GM23338 (cell line): ENCODE measurements around the gene WDHD1. TPM values are rescaled to one million over a fixed set of nuclear protein-coding genes. Genes with fewer than 3 reads are reported as not detected.

ENCODE experiments used
- ATAC-seq: fragments of 200-7000 bp; cut with Tn5 transposase; 3 replicates; pipeline ENCODE4 v1.9.1; 2020
- DNase-seq: peaks from one replicate; pipeline ENCODE4 v3.0.0-alpha.2; 2015; ENCODE audit warnings: low spot score
- H2AFZ ChIP-seq: fragments of 200-600 bp; sonication (generic); 2 replicates; pipeline ENCODE4 v1.8.0; 2016; ENCODE audit warnings: antibody characterized with exemption, mild to moderate bottlenecking, moderate library complexity
- H3F3A ChIP-seq: fragments of 200-600 bp; sonication (generic); replicated peaks from 2 replicates; pipeline ENCODE4 v1.8.0; 2017; ENCODE audit warnings: antibody characterized with exemption, mixed run types, low read depth
- H3K27ac ChIP-seq: fragments of 200-600 bp; sonication (generic); 2 replicates; pipeline ENCODE4 v1.6.1; 2016; ENCODE audit warnings: low read depth
- H3K27me3 ChIP-seq: fragments of 200-600 bp; sonication (generic); 2 replicates; pipeline ENCODE4 v1.8.0; 2016; ENCODE audit warnings: mild to moderate bottlenecking, mixed run types, moderate library complexity; ENCODE audit not compliant: insufficient read depth
- H3K36me3 ChIP-seq: fragments of 200-600 bp; sonication (generic); 2 replicates; pipeline ENCODE4 v1.8.0; 2016; ENCODE audit warnings: mild to moderate bottlenecking; ENCODE audit not compliant: insufficient read depth
- H3K4me1 ChIP-seq: fragments of 200-600 bp; sonication (generic); 2 replicates; pipeline ENCODE4 v1.8.0; 2016; ENCODE audit warnings: mild to moderate bottlenecking, moderate library complexity; ENCODE audit not compliant: insufficient read depth
- H3K4me2 ChIP-seq: fragments of 200-600 bp; sonication (generic); 2 replicates; pipeline ENCODE4 v1.7.1; 2017; ENCODE audit warnings: mixed run types
- H3K4me3 ChIP-seq: fragments of 200-600 bp; sonication (generic); 2 replicates; pipeline ENCODE4 v1.6.1; 2016; ENCODE audit warnings: mixed run types
- H3K79me2 ChIP-seq: fragments of 200-600 bp; sonication (generic); replicated peaks from 2 replicates; pipeline ENCODE4 v1.8.0; 2017; ENCODE audit warnings: mild to moderate bottlenecking; ENCODE audit not compliant: insufficient read depth
- H3K9me2 ChIP-seq: fragments of 200-600 bp; sonication (generic); 2 replicates; pipeline ENCODE4 v1.8.0; 2017; ENCODE audit not compliant: insufficient read depth
- H4K20me1 ChIP-seq: fragments of 200-600 bp; sonication (generic); replicated peaks from 2 replicates; pipeline ENCODE4 v1.8.0; 2017; ENCODE audit warnings: mild to moderate bottlenecking; ENCODE audit not compliant: insufficient read depth
- H3K27ac Mint-ChIP-seq: 2 replicates; pipeline ENCODE4 v1.8.0; 2020; ENCODE audit warnings: inconsistent platforms, mild to moderate bottlenecking, moderate library complexity, mixed read lengths
- H3K27me3 Mint-ChIP-seq: 3 replicates; pipeline ENCODE4 v1.8.0; 2022; ENCODE audit warnings: low read depth, mild to moderate bottlenecking, moderate library complexity, mixed read lengths, inconsistent platforms; ENCODE audit not compliant: insufficient read depth, poor library complexity
- H3K36me3 Mint-ChIP-seq: 3 replicates; pipeline ENCODE4 v1.8.0; 2021; ENCODE audit warnings: low read depth, mild to moderate bottlenecking, inconsistent platforms, moderate library complexity, mixed read lengths
- H3K4me1 Mint-ChIP-seq: 3 replicates; pipeline ENCODE4 v1.8.0; 2020; ENCODE audit warnings: mild to moderate bottlenecking, inconsistent platforms, mixed read lengths
- H3K4me3 Mint-ChIP-seq: 3 replicates; pipeline ENCODE4 v1.8.0; 2021; ENCODE audit warnings: moderate library complexity, mild to moderate bottlenecking, inconsistent platforms, mixed read lengths
- H3K9me3 Mint-ChIP-seq: 3 replicates; pipeline ENCODE4 v1.8.0; 2020; ENCODE audit warnings: moderate library complexity, mild to moderate bottlenecking, inconsistent platforms, mixed read lengths
- CREB1 ChIP-seq: fragments of 250-450 bp; sonication (Bioruptor Pico); IDR thresholded peaks from 2 replicates; pipeline ENCODE4 v1.5.0; 2020; ENCODE audit warnings: low read depth, mild to moderate bottlenecking, moderate library complexity
- CTCF ChIP-seq, 2 experiments: fragments of 200-600 bp in 1 of 2; sonication (generic) in 1 of 2; conservative IDR thresholded peaks; 2 replicates each; pipeline versions ENCODE4 v1.5.1 to v1.6.1; 2016 to 2017; ENCODE audit warnings: antibody characterized with exemption in 2 of 2, low read depth in 2 of 2, mild to moderate bottlenecking in 2 of 2, moderate library complexity in 1 of 2
- EZH2 ChIP-seq: fragments of 200-600 bp; sonication (generic); IDR thresholded peaks from one replicate; pipeline ENCODE4 v1.8.0; 2017; ENCODE audit warnings: antibody characterized with exemption, mild to moderate bottlenecking, low read depth; ENCODE audit not compliant: unreplicated experiment
- EZH2phosphoT487 ChIP-seq: fragments of 200-600 bp; sonication (generic); IDR thresholded peaks from one replicate; pipeline ENCODE4 v1.8.1; 2018; ENCODE audit warnings: antibody characterized with exemption; ENCODE audit not compliant: unreplicated experiment
- JUNB ChIP-seq: IDR thresholded peaks from one replicate; pipeline ENCODE4 v1.6.1; 2016; ENCODE audit warnings: antibody characterized with exemption; ENCODE audit not compliant: unreplicated experiment
- NANOG ChIP-seq: IDR thresholded peaks from 2 replicates; pipeline ENCODE4 v1.6.1; 2016; ENCODE audit warnings: antibody characterized with exemption, borderline replicate concordance
- POLR2AphosphoS5 ChIP-seq: IDR thresholded peaks from 2 replicates; pipeline ENCODE4 v1.6.1; 2016; ENCODE audit warnings: antibody characterized with exemption, low read depth
- STAT1 ChIP-seq: IDR thresholded peaks from one replicate; pipeline ENCODE4 v1.6.1; 2016; ENCODE audit warnings: antibody characterized with exemption; ENCODE audit not compliant: unreplicated experiment
- ZNF114 ChIP-seq: fragments of 250-450 bp; sonication (Bioruptor Pico); IDR thresholded peaks from 2 replicates; pipeline ENCODE4 v1.5.0; 2020; ENCODE audit warnings: mild to moderate bottlenecking, moderate library complexity
- ZNF331 ChIP-seq: fragments of 250-450 bp; sonication (Bioruptor Pico); IDR thresholded peaks from 2 replicates; pipeline ENCODE4 v1.5.0; 2020; ENCODE audit warnings: low read depth, mild to moderate bottlenecking, moderate library complexity
- ZNF462 ChIP-seq: fragments of 250-450 bp; sonication (Bioruptor Pico); IDR thresholded peaks from 2 replicates; pipeline ENCODE4 v1.5.0; 2020; ENCODE audit warnings: mild to moderate bottlenecking, moderate library complexity
- polyA plus RNA-seq: library from polyadenylated mRNA; unstranded; fragments of >200 nt; fragmentation: Nextera tagmentation; extraction: Ambion mirVana; gene quantifications from 2 replicates; pipeline ENCODE4 v1.2.1, GENCODE V29; 2016
- total RNA-seq: library from RNA; depleted of rRNA; stranded (reverse); fragments of >200 nt; shearing (Covaris generic); gene quantifications from 2 replicates; pipeline ENCODE4 v1.2.3, GENCODE V29; 2014

The WDHD1 gene
- total and polyA plus RNA-seq, 2 experiments from 2014 or later = 48.8 to 65.4 TPM

DNA sequence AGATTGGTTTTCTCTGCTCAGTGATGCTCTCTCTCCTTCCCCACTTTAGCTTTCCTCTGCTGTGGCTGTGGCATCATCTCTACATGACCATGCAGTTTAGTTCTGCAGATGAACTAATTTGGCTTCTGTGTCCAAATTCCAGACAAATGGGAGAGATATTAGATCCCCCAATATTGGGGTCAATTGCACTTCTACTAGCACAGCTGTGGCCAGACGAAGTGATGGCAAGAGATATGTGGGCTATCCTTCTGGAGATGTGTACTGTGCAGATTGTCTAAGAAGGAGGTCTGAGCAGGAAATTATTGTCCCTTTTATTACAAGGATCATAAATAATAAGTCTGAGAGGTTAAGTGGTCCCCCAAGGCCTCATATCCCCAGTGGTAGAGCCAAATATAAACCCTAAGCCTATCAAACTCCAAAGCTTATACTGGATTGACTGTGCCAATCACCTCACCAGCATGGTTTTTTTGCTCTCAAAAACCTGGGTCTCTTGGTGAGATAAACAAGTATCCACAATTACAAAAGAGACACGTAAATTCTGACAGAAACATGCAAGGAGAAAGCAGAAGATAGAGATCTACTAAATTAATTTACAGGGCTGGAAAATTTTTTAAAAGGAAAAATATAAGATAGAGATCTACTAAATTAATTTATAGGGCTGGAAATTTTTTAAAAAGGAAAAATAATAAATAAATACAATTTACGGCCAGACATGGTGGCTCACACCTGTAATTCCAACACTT is 95.1 kb downstream of the WDHD1 start:
- no peaks in the 10 kb centered on the region; the same call in 2 of the 3 replicates for H3K4me1 Mint-ChIP-seq
- H3K9me3 Mint-ChIP-seq = no peaks in the 10 kb centered on the region
- Histone ChIP-seq H3K4me2 (no peak overlapping the region), H3K4me1 (no peaks in the 10 kb centered on the region), H3K4me3 (no peak overlapping the region), H3K27ac (no peak overlapping the region), H3K9me2 (no peaks in the 10 kb centered on the region), H3K27me3 (no peaks in the 10 kb centered on the region), H3K79me2 (no peaks in the 10 kb centered on the region), H2AFZ (no peak overlapping the region), H4K20me1 (no peaks in the 10 kb centered on the region), H3F3A (no peaks in the 10 kb centered on the region), H3K36me3 (no peaks in the 10 kb centered on the region)
- peaks cover 6% of the 10 kb centered on the region for H3K27me3 Mint-ChIP-seq
- H3K36me3 Mint-ChIP-seq = no peaks in the 10 kb centered on the region
- TF ChIP-seq ZNF114 (CRISPR knock-in tag) (no peak), JUNB (no peak)
- DNase-seq (no peak), ATAC-seq (no peak)
- H3K27ac Mint-ChIP-seq = no peak overlapping the region
- H3K4me3 Mint-ChIP-seq = no peak overlapping the region

GRCh38 chr14:54931101-54931500 is 95.8 kb downstream of the WDHD1 start:
- H3K4me3 Mint-ChIP-seq = no peak overlapping the region
- H3K36me3 Mint-ChIP-seq = no peaks in the 10 kb centered on the region
- Histone ChIP-seq H3K27ac (no peak overlapping the region), H3K79me2 (no peaks in the 10 kb centered on the region), H3K36me3 (no peaks in the 10 kb centered on the region), H3K9me2 (no peaks in the 10 kb centered on the region), H3K4me2 (no peak overlapping the region), H2AFZ (no peak overlapping the region), H3K27me3 (no peaks in the 10 kb centered on the region), H4K20me1 (no peaks in the 10 kb centered on the region), H3F3A (no peaks in the 10 kb centered on the region), H3K4me1 (no peaks in the 10 kb centered on the region), H3K4me3 (no peak overlapping the region)
- H3K4me1 Mint-ChIP-seq = no peaks in the 10 kb centered on the region; the same call in 2 of the 3 replicates
- DNase-seq (no peak), ATAC-seq (no peak)
- no peak overlapping the region for H3K27ac Mint-ChIP-seq
- no peaks in the 10 kb centered on the region for H3K9me3 Mint-ChIP-seq
- H3K27me3 Mint-ChIP-seq = peaks cover 6% of the 10 kb centered on the region
- no peak for TF ChIP-seq ZNF462 (CRISPR knock-in tag)
- no peak for TF ChIP-seq NANOG
- no peak for TF ChIP-seq ZNF331
- no peak for TF ChIP-seq EZH2
- TF ChIP-seq STAT1 = no peak
- TF ChIP-seq POLR2AphosphoS5 = no peak
- no peak for TF ChIP-seq CREB1 (CRISPR knock-in tag)
- TF ChIP-seq CTCF (conservative IDR thresholded peaks at IDR 0.05; ENCODE audit: low read depth in 2 of 2) = no peak
- no peak for TF ChIP-seq EZH2phosphoT487
